HEK293 (cell line): ENCODE data around the gene PHF21A.

Experiments used
- CTCF ChIA-PET: fragments of 350-600 bp; formaldehyde crosslinking; extraction: SDS; loops from one replicate; lab custom pipeline; 2021; ENCODE audit warnings: antibody characterized with exemption; lab: Yijun Ruan, JAX
- POLR2A ChIA-PET: fragments of 300-600 bp; formaldehyde crosslinking; extraction: SDS; loops from one replicate; lab custom pipeline; 2020; ENCODE audit warnings: antibody characterized with exemption, inconsistent platforms; lab: Yijun Ruan, JAX
- H3K27ac ChIP-seq: fragments of 200-500 bp; sonication (Bioruptor generic); 2 replicates; pipeline ENCODE4 v1.5.1; 2014; ENCODE audit warnings: low read depth, low read length, control low read depth, inconsistent platforms; ENCODE audit errors: extremely low read depth
- H3K36me3 ChIP-seq, 2 experiments: fragments of 200-500 bp in 1 of 2; sonication (Bioruptor generic) in 1 of 2; 1 replicate in 1 of 2; 2 replicates in 1 of 2; pipeline ENCODE4 v1.5.1; 2014 to 2017; ENCODE audit warnings: inconsistent platforms in 2 of 2, low read length in 2 of 2; ENCODE audit not compliant: control insufficient read depth in 2 of 2, insufficient read depth in 1 of 2
- H3K4me1 ChIP-seq: fragments of 200-500 bp; sonication (Bioruptor generic); 2 replicates; pipeline ENCODE4 v1.5.1; 2014; ENCODE audit warnings: mild to moderate bottlenecking, low read length, inconsistent platforms; ENCODE audit not compliant: control insufficient read depth, insufficient read depth
- H3K4me3 ChIP-seq: 2 replicates; pipeline ENCODE4 v1.5.1; 2011; ENCODE audit warnings: low read depth, mild to moderate bottlenecking, control low read depth, low read length, moderate library complexity
- H3K9me3 ChIP-seq: fragments of 200-500 bp; sonication (Bioruptor generic); 2 replicates; pipeline ENCODE4 v1.5.1; 2014; ENCODE audit warnings: low read depth, low read length, inconsistent platforms; ENCODE audit not compliant: control insufficient read depth, insufficient read depth
- GLI2 ChIP-seq: fragments of 450-650 bp; formaldehyde crosslinking; IDR thresholded peaks from 2 replicates; pipeline ENCODE4; 2017; ENCODE audit warnings: missing biosample characterization, missing genetic modification characterization, low read depth, borderline replicate concordance
- GLIS2 ChIP-seq: fragments of 450-650 bp; formaldehyde crosslinking; IDR thresholded peaks from 2 replicates; pipeline ENCODE4 v1.5.1; 2016; ENCODE audit warnings: missing biosample characterization, missing genetic modification characterization
- IKZF3 ChIP-seq: fragments of 450-650 bp; IDR thresholded peaks from 2 replicates; pipeline ENCODE4 v1.5.0; 2018; ENCODE audit warnings: missing biosample characterization, mild to moderate bottlenecking, missing genetic modification characterization, moderate library complexity
- MEIS1 ChIP-seq: sonication (generic); formaldehyde crosslinking; IDR thresholded peaks from 2 replicates; pipeline ENCODE4 v1.8.1; 2022; ENCODE audit warnings: missing genetic modification reagents, mild to moderate bottlenecking, borderline replicate concordance
- PRDM6 ChIP-seq: fragments of 450-650 bp; formaldehyde crosslinking; IDR thresholded peaks from 2 replicates; pipeline ENCODE4 v1.5.1; 2017; ENCODE audit warnings: missing biosample characterization, missing genetic modification characterization
- ZBTB17 ChIP-seq: fragments of 450-650 bp; formaldehyde crosslinking; IDR thresholded peaks from 2 replicates; pipeline ENCODE4 v1.5.1; 2016; ENCODE audit warnings: missing biosample characterization, missing genetic modification characterization
- ZBTB26 ChIP-seq: fragments of 450-650 bp; formaldehyde crosslinking; optimal IDR thresholded peaks from 2 replicates; pipeline ENCODE3; 2016; ENCODE audit warnings: missing biosample characterization, mild to moderate bottlenecking, missing genetic modification characterization
- ZBTB44 ChIP-seq: fragments of 450-650 bp; IDR thresholded peaks from 2 replicates; pipeline ENCODE4 v1.5.1; 2018; ENCODE audit warnings: missing biosample characterization, mild to moderate bottlenecking, missing genetic modification characterization
- ZEB2 ChIP-seq: fragments of 450-650 bp; formaldehyde crosslinking; IDR thresholded peaks from 2 replicates; pipeline ENCODE4 v1.5.1; 2016; ENCODE audit warnings: missing biosample characterization, missing genetic modification characterization
- ZNF248 ChIP-seq: fragments of 450-650 bp; formaldehyde crosslinking; IDR thresholded peaks from 2 replicates; pipeline ENCODE4 v1.5.1; 2017; ENCODE audit warnings: missing biosample characterization, missing genetic modification characterization
- ZNF292 ChIP-seq: fragments of 450-650 bp; formaldehyde crosslinking; IDR thresholded peaks from 2 replicates; pipeline ENCODE4 v1.5.1; 2016; ENCODE audit warnings: low read depth, missing biosample characterization, missing genetic modification characterization, borderline replicate concordance
- ZNF335 ChIP-seq: fragments of 450-650 bp; formaldehyde crosslinking; conservative IDR thresholded peaks from 2 replicates; pipeline ENCODE4 v1.5.1; 2016; ENCODE audit warnings: missing biosample characterization, missing genetic modification characterization
- ZNF37A ChIP-seq: fragments of 450-650 bp; IDR thresholded peaks from 2 replicates; pipeline ENCODE4 v1.5.1; 2018; ENCODE audit warnings: missing biosample characterization, missing genetic modification characterization
- ZNF473 ChIP-seq: fragments of 450-650 bp; formaldehyde crosslinking; IDR thresholded peaks from 2 replicates; pipeline ENCODE4 v1.5.1; 2017; ENCODE audit warnings: missing biosample characterization, missing genetic modification characterization
- ZNF513 ChIP-seq: fragments of 450-650 bp; IDR thresholded peaks from 2 replicates; pipeline ENCODE4 v1.5.1; 2018; ENCODE audit warnings: missing biosample characterization, missing genetic modification characterization
- ZNF518A ChIP-seq: fragments of 450-650 bp; formaldehyde crosslinking; conservative IDR thresholded peaks from 2 replicates; pipeline ENCODE4 v1.5.1; 2016; ENCODE audit warnings: low read depth, missing biosample characterization, missing genetic modification characterization
- ZNF654 ChIP-seq: fragments of 450-650 bp; formaldehyde crosslinking; IDR thresholded peaks from 2 replicates; pipeline ENCODE4 v1.5.1; 2016; ENCODE audit warnings: low read depth, missing biosample characterization, missing genetic modification characterization
- ZNF670 ChIP-seq: fragments of 450-650 bp; formaldehyde crosslinking; IDR thresholded peaks from 2 replicates; pipeline ENCODE4 v1.5.1; 2016; ENCODE audit warnings: missing biosample characterization, missing genetic modification characterization, low read depth
- ZSCAN16 ChIP-seq: fragments of 450-650 bp; formaldehyde crosslinking; IDR thresholded peaks from 2 replicates; pipeline ENCODE4 v1.5.1; 2016; ENCODE audit warnings: missing biosample characterization, missing genetic modification characterization
- TF ChIP-seq, protein P1 (sequence below): IDR thresholded peaks from 2 replicates; pipeline ENCODE4 v1.6.1; 2011; ENCODE audit warnings: mild to moderate bottlenecking, low read depth, low read length, borderline replicate concordance
- TF ChIP-seq, protein P2 (sequence below): fragments of 450-650 bp; formaldehyde crosslinking; IDR thresholded peaks from 2 replicates; pipeline ENCODE4 v1.5.1; 2016; ENCODE audit warnings: missing biosample characterization, missing genetic modification characterization
- TF ChIP-seq, protein P3 (sequence below): fragments of 450-650 bp; formaldehyde crosslinking; IDR thresholded peaks from 2 replicates; pipeline ENCODE4 v1.5.1; 2016; ENCODE audit warnings: missing biosample characterization, missing genetic modification characterization

The PHF21A gene

DNA sequence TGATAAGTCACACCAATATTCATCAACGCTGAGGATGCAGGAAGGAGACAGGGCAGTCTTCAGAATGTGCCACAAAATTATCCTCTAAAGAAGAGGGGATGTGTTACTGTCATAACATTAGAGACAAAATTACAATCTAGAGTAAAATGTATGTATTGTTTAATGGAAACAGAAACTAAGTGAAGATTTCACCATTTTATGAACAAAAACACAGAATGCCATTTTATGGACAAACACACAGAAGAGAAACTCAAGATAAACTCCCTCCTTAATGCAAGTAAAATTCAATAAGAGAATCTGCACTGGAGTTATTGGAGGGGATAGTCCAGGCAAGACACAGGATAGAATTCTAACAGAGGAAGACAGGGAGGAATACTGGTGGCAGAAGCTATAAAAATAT, 136.0 kb downstream of the PHF21A start (continued):
- TF ChIP-seq ZNF292 (no peak), ZBTB44 (tag by site-specific recombination) (no peak), ZNF335 (tag by site-specific recombination) (no peak), ZNF473 (tag by site-specific recombination) (no peak), ZNF248 (tag by site-specific recombination) (no peak), ZBTB26 (tag by site-specific recombination) (no peak), ZNF654 (no peak), PRDM6 (tag by site-specific recombination) (peak; percentile 67)
- TF ChIP-seq, protein P1, sequence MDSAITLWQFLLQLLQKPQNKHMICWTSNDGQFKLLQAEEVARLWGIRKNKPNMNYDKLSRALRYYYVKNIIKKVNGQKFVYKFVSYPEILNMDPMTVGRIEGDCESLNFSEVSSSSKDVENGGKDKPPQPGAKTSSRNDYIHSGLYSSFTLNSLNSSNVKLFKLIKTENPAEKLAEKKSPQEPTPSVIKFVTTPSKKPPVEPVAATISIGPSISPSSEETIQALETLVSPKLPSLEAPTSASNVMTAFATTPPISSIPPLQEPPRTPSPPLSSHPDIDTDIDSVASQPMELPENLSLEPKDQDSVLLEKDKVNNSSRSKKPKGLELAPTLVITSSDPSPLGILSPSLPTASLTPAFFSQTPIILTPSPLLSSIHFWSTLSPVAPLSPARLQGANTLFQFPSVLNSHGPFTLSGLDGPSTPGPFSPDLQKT: no peak
- TF ChIP-seq, protein P2, sequence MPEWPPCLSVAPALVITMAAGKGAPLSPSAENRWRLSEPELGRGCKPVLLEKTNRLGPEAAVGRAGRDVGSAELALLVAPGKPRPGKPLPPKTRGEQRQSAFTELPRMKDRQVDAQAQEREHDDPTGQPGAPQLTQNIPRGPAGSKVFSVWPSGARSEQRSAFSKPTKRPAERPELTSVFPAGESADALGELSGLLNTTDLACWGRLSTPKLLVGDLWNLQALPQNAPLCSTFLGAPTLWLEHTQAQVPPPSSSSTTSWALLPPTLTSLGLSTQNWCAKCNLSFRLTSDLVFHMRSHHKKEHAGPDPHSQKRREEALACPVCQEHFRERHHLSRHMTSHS (tag by site-specific recombination): no peak
- TF ChIP-seq, all 188 proteins: peak for 3

DNA sequence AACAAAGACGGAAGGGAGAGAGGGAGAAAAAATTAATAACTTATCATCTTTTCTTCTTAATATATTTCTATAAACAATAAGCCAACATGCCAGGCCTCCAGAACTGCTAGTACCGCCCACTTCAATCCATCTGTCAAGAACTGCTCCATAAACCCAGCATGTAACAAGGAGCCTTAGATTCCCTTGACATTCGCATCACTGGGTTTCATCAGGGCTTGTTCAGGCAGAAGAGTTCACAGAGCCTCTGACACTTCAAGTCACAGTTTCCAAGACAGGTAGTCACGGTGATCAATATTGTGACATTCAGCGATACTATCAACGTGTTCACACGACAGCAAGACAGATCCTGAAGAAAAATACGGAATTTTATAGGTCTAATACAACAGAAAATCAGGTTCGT, 137.1 kb downstream of the PHF21A start:
- ChIA-PET CTCF (interaction anchor here (1.3 to 1.9 kb wide), 2 partner anchors 19 to 111 kb away, joined by 3 to 13 read pairs; no protein-coding TSS in a partner anchor), POLR2A (no interaction called here)
- no peak overlapping the region for H3K27ac ChIP-seq
- H3K4me3 ChIP-seq: no peak overlapping the region
- peaks cover 5% of the 10 kb centered on the region for H3K4me1 ChIP-seq
- peaks cover 0 to 6% of the 10 kb centered on the region in 2 experiments; a peak in 1 of 3 replicates for H3K36me3 ChIP-seq
- H3K9me3 ChIP-seq: no peaks in the 10 kb centered on the region
- TF ChIP-seq GLI2 (tag by site-specific recombination) (no peak), ZBTB17 (tag by site-specific recombination) (0 out of 2 replicates have a peak, but pooled peaks have one; percentile 36), ZNF670 (no peak), IKZF3 (tag by site-specific recombination) (0 out of 2 replicates have a peak, but pooled peaks have one; percentile 51), ZSCAN16 (tag by site-specific recombination) (peak; percentile 99), ZNF37A (tag by site-specific recombination) (no peak), MEIS1 (no peak), ZNF518A (tag by site-specific recombination) (no peak), ZEB2 (0 out of 2 replicates have a peak, but pooled peaks have one; percentile 27), GLIS2 (tag by site-specific recombination) (no peak), ZNF513 (no peak)
- TF ChIP-seq, protein P3, sequence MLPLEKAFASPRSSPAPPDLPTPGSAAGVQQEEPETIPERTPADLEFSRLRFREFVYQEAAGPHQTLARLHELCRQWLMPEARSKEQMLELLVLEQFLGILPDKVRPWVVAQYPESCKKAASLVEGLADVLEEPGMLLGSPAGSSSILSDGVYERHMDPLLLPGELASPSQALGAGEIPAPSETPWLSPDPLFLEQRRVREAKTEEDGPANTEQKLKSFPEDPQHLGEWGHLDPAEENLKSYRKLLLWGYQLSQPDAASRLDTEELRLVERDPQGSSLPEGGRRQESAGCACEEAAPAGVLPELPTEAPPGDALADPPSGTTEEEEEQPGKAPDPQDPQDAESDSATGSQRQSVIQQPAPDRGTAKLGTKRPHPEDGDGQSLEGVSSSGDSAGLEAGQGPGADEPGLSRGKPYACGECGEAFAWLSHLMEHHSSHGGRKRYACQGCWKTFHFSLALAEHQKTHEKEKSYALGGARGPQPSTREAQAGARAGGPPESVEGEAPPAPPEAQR (tag by site-specific recombination): no peak
